PFSK-1 (cell line): ENCODE results near the gene CFAP74.

ENCODE experiments used
- POLR2AphosphoS5 ChIP-seq: IDR thresholded peaks from 2 replicates; pipeline ENCODE4 v1.6.1; 2012; ENCODE audit warnings: low read depth, mild to moderate bottlenecking, control low read depth, low read length, moderate library complexity
- SIN3A ChIP-seq: IDR thresholded peaks from 2 replicates; pipeline ENCODE4 v1.6.1; 2012; ENCODE audit warnings: mild to moderate bottlenecking, low read length, moderate library complexity, borderline replicate concordance; ENCODE audit not compliant: insufficient read depth
- TAF1 ChIP-seq: IDR thresholded peaks from 2 replicates; pipeline ENCODE4 v1.6.1; 2012; ENCODE audit warnings: low read length, control low read depth, borderline replicate concordance; ENCODE audit not compliant: insufficient read depth

GRCh38 chr1:2014181-2014580 is 10.6 kb upstream of the CFAP74 start:
- TF ChIP-seq TAF1 = no peak
- TF ChIP-seq POLR2AphosphoS5 = no peak
- TF ChIP-seq SIN3A = no peak
